B cell (primary cell): ENCODE data around the gene BZW1. TPM values are rescaled to one million over a fixed set of nuclear protein-coding genes. Genes with fewer than 3 reads are reported as not detected.

Experiments used
- ATAC-seq: fragments of 200-7000 bp; cut with Tn5 transposase; one replicate; pipeline ENCODE4 v1.10.0; 2021; ENCODE audit warnings: low read depth, mild to moderate bottlenecking, moderate number of reproducible peaks, moderate library complexity
- CTCF ChIA-PET: fragments of 350-600 bp; sonication (Branson Sonifier 250); formaldehyde crosslinking; loops from one replicate; lab custom pipeline; 2021; ENCODE audit warnings: antibody characterized with exemption, inconsistent platforms; lab: Charles Lee
- POLR2A ChIA-PET: fragments of 350-600 bp; sonication (Branson Sonifier 250); formaldehyde crosslinking; loops from one replicate; lab custom pipeline; 2021; ENCODE audit warnings: antibody characterized with exemption; lab: Charles Lee
- DNase-seq: peaks from one replicate; pipeline ENCODE4 v3.0.0; 2013
- H2AFZ ChIP-seq: 2 replicates; pipeline ENCODE4 v1.6.1; 2012; ENCODE audit warnings: mild to moderate bottlenecking, low read depth, low read length; ENCODE audit not compliant: insufficient read depth, poor library complexity, severe bottlenecking
- H3K27ac ChIP-seq, 2 donors: 1 replicate in 1 of 2; 2 replicates in 1 of 2; pipeline ENCODE4 v1.5.1; 2012 to 2013; ENCODE audit warnings: low read length in 2 of 2, mild to moderate bottlenecking in 2 of 2, moderate library complexity in 1 of 2
- H3K27me3 ChIP-seq, 4 experiments: fragments of 200-600 bp in 1 of 4; sonication (generic) in 1 of 4; replicated peaks in 1 of 4; 1 replicate in 2 of 4; 2 replicates in 2 of 4; pipeline versions ENCODE4 v1.6.1 to v1.7.0; 2013 to 2016; ENCODE audit warnings: low read length in 3 of 4, mild to moderate bottlenecking in 2 of 4, mixed read lengths in 1 of 4, moderate library complexity in 1 of 4; ENCODE audit not compliant: insufficient read depth in 4 of 4, control insufficient read depth in 3 of 4; ENCODE audit errors: control extremely low read depth in 1 of 4
- H3K36me3 ChIP-seq, 2 experiments: replicated peaks in 1 of 2; 1 replicate in 1 of 2; 2 replicates in 1 of 2; pipeline versions ENCODE4 v1.6.1 to v1.7.1; 2013; ENCODE audit warnings: low read length in 1 of 2; ENCODE audit not compliant: insufficient read depth in 2 of 2, control insufficient read depth in 1 of 2; ENCODE audit errors: control extremely low read depth in 1 of 2, extremely low read depth in 1 of 2
- H3K4me1 ChIP-seq, 2 donors: fragments of 200-600 bp in 1 of 2; sonication (generic) in 1 of 2; 1 replicate in 1 of 2; 2 replicates in 1 of 2; pipeline versions ENCODE4 v1.5.1 to v1.6.1; 2013 to 2017; ENCODE audit warnings: low read length in 2 of 2; ENCODE audit not compliant: control insufficient read depth in 2 of 2, insufficient read depth in 2 of 2
- H3K4me2 ChIP-seq: replicated peaks from 2 replicates; pipeline ENCODE3; 2012; ENCODE audit warnings: mild to moderate bottlenecking, low read depth, low read length; ENCODE audit not compliant: poor library complexity, severe bottlenecking
- H3K4me3 ChIP-seq, 5 experiments: fragments of 200-600 bp in 1 of 5; sonication (generic) in 1 of 5; 1 replicate in 3 of 5; 2 replicates in 2 of 5; pipeline versions ENCODE4 v1.5.1 to v1.7.0; 2011 to 2016; ENCODE audit warnings: low read length in 4 of 5, mild to moderate bottlenecking in 4 of 5, low read depth in 2 of 5, control low read depth in 1 of 5, moderate library complexity in 1 of 5; ENCODE audit not compliant: insufficient read depth in 1 of 5; ENCODE audit errors: control extremely low read depth in 1 of 5, extremely low read depth in 1 of 5
- H3K79me2 ChIP-seq: fragments of 200-600 bp; sonication (generic); one replicate; pipeline ENCODE4 v1.6.0; 2016; ENCODE audit warnings: low read length; ENCODE audit not compliant: control insufficient read depth, insufficient read depth
- H3K9ac ChIP-seq: fragments of 200-600 bp; sonication (generic); 2 replicates; pipeline ENCODE4 v1.6.1; 2017; ENCODE audit warnings: mild to moderate bottlenecking, low read length, moderate library complexity
- H3K9me3 ChIP-seq, 3 donors: one replicate each; pipeline versions ENCODE4 v1.6.1 to v1.7.1; 2013; ENCODE audit warnings: low read length in 2 of 3; ENCODE audit not compliant: control insufficient read depth in 2 of 3, insufficient read depth in 1 of 3; ENCODE audit errors: control extremely low read depth in 1 of 3
- H4K20me1 ChIP-seq: 2 replicates; pipeline ENCODE4 v1.6.0; 2012; ENCODE audit warnings: mild to moderate bottlenecking, low read length; ENCODE audit not compliant: insufficient read depth, control insufficient read depth, poor library complexity, severe bottlenecking
- H3K27ac Mint-ChIP-seq: one replicate; pipeline ENCODE4 v1.8.0; 2021; ENCODE audit warnings: mixed read lengths
- H3K27me3 Mint-ChIP-seq: one replicate; pipeline ENCODE4 v1.8.0; 2021; ENCODE audit warnings: mixed read lengths
- H3K4me1 Mint-ChIP-seq: one replicate; pipeline ENCODE4 v1.8.0; 2021; ENCODE audit warnings: mixed read lengths
- H3K4me3 Mint-ChIP-seq: one replicate; pipeline ENCODE4 v1.8.0; 2021; ENCODE audit warnings: mixed read lengths
- H3K9me3 Mint-ChIP-seq: one replicate; pipeline ENCODE4 v1.8.0; 2022; ENCODE audit warnings: mixed read lengths; ENCODE audit not compliant: insufficient read depth
- EZH2 ChIP-seq: IDR thresholded peaks from 2 replicates; pipeline ENCODE4 v1.6.1; 2012; ENCODE audit warnings: borderline replicate concordance, low read depth, mild to moderate bottlenecking, moderate library complexity, low read length; ENCODE audit not compliant: insufficient read depth, poor library complexity, severe bottlenecking
- WGBS: methylation state at CpG from one replicate; pipeline ENCODE4 v1.1.5; 2013; ENCODE audit warnings: missing lambda C conversion rate; ENCODE audit not compliant: insufficient coverage; 5-methylcytosine and 5-hydroxymethylcytosine counted together
- intact Hi-C: fragments of 100-400 bp; cut with micrococcal nuclease; formaldehyde crosslinking; loops from one replicate; pipeline ENCODE4 v1.10.0; 2022
- polyA plus RNA-seq: library from polyadenylated mRNA; depleted of rRNA; stranded (reverse); fragments of >200 nt; gene quantifications from 2 replicates; pipeline ENCODE4 v1.2.3, GENCODE V29; 2012
- total RNA-seq, 2 donors: library from RNA; stranded (reverse); fragments of 120-200 nt in 1 of 2; gene quantifications; 1 replicate in 1 of 2; 2 replicates in 1 of 2; pipeline versions ENCODE4 v1.2.3 to v1.2.4, GENCODE V29; 2013 to 2022
- TF ChIP-seq, protein P1 (sequence below): fragments of 200-600 bp; IDR thresholded peaks from one replicate; pipeline ENCODE4 v1.8.0; 2022; ENCODE audit warnings: antibody characterized with exemption, mild to moderate bottlenecking

BZW1 gene
- total and polyA plus RNA-seq, 2 donors (not counting 1 experiment from before 2014, with no cell fraction given), result 53.8 to 109 TPM

GRCh38 chr2:200820573-200821234 lies 9.0 kb downstream of the BZW1 start:
- Histone ChIP-seq H3K9me3 (no peaks in the 10 kb centered on the region), H2AFZ (no peak overlapping the region), H3K36me3 (peaks cover 28 to 64% of the 10 kb centered on the region in 2 experiments), H3K4me1 (no peaks in the 10 kb centered on the region), H3K79me2 (no peaks in the 10 kb centered on the region), H3K9ac (no peak overlapping the region), H4K20me1 (peaks cover 6% of the 10 kb centered on the region), H3K4me3 (no peak overlapping the region), H3K4me2 (no peak overlapping the region), H3K27me3 (no peaks in the 10 kb centered on the region), H3K27ac (no peak overlapping the region)
- no peaks in the 10 kb centered on the region for H3K9me3 Mint-ChIP-seq
- TF ChIP-seq, protein P1, sequence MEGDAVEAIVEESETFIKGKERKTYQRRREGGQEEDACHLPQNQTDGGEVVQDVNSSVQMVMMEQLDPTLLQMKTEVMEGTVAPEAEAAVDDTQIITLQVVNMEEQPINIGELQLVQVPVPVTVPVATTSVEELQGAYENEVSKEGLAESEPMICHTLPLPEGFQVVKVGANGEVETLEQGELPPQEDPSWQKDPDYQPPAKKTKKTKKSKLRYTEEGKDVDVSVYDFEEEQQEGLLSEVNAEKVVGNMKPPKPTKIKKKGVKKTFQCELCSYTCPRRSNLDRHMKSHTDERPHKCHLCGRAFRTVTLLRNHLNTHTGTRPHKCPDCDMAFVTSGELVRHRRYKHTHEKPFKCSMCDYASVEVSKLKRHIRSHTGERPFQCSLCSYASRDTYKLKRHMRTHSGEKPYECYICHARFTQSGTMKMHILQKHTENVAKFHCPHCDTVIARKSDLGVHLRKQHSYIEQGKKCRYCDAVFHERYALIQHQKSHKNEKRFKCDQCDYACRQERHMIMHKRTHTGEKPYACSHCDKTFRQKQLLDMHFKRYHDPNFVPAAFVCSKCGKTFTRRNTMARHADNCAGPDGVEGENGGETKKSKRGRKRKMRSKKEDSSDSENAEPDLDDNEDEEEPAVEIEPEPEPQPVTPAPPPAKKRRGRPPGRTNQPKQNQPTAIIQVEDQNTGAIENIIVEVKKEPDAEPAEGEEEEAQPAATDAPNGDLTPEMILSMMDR, result no peak
- TF ChIP-seq EZH2, result no peak
- ATAC-seq, result no peak
- intact Hi-C loops, result no loop called here
- ChIA-PET POLR2A (interaction anchor here (0.7 kb wide), 1 partner anchor 133 kb away, joined by 3 read pairs; no protein-coding TSS in a partner anchor), CTCF (interaction anchor here (1.7 kb wide), 1 partner anchor 9 kb away, joined by 4 read pairs; the partner anchor contains the start of gene BZW1)
- no peak overlapping the region for H3K4me3 Mint-ChIP-seq
- H3K4me1 Mint-ChIP-seq, result peaks cover 2% of the 10 kb centered on the region
- DNase-seq, result no peak
- H3K27me3 Mint-ChIP-seq, result no peaks in the 10 kb centered on the region
- 100% methylated on average over 1 of the region's 5 CpGs for WGBS
- no peak overlapping the region for H3K27ac Mint-ChIP-seq

DNA sequence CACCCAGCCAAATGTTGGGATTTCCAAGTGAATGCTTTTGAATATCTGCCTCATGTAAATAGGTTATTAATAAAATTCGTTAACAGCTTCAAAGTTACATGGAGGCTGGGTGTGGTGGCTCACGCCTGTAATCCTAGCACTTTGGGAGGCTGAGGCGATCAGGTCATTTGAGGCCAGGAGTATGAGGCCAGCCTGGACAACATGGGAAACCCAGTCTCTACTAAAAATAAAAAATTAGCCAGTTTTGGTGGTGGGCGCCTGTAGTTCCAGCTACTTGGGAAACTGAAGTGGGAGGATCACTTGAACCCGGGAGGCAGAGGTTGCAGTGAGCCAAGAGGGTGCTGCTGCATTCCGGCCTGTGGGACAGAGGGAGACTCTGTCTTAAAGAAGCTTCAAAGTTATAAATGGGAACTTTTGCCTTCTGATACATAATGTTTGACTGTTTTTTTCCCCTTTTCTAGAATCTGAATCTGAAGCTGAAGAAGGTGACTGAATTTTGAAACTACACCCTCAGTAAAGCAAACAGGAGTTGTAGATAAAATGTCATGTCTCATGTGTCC lies 10.1 kb downstream of the BZW1 start:
- TF ChIP-seq EZH2, result no peak
- TF ChIP-seq, protein P1, result no peak
- ChIA-PET CTCF (no interaction called here), POLR2A (no interaction called here)
- Histone ChIP-seq H2AFZ (no peak overlapping the region), H3K27ac (no peak overlapping the region), H3K79me2 (no peaks in the 10 kb centered on the region), H3K27me3 (no peaks in the 10 kb centered on the region), H3K36me3 (peaks cover 21 to 53% of the 10 kb centered on the region in 2 experiments), H3K4me1 (no peaks in the 10 kb centered on the region), H3K9ac (no peak overlapping the region), H3K4me2 (no peak overlapping the region), H4K20me1 (peaks cover 6% of the 10 kb centered on the region), H3K4me3 (no peak overlapping the region), H3K9me3 (no peaks in the 10 kb centered on the region)
- H3K4me1 Mint-ChIP-seq, result peaks cover 2% of the 10 kb centered on the region
- no peaks in the 10 kb centered on the region for H3K9me3 Mint-ChIP-seq
- 98% methylated on average over 3 of the region's 6 CpGs for WGBS
- H3K27me3 Mint-ChIP-seq, result no peaks in the 10 kb centered on the region
- DNase-seq (no peak), ATAC-seq (no peak)
- no peak overlapping the region for H3K27ac Mint-ChIP-seq
- intact Hi-C loops, result no loop called here
- H3K4me3 Mint-ChIP-seq, result no peak overlapping the region
